HFFc6 (cell line): ENCODE results near the gene CABP7. TPM values are rescaled to one million over a fixed set of nuclear protein-coding genes. Genes with fewer than 3 reads are reported as not detected.

Experiments
- DNase-seq: peaks from one replicate; pipeline ENCODE4 v3.0.0-alpha.2; 2018
- H3K27ac Mint-ChIP-seq: 2 replicates; pipeline ENCODE4 v1.8.0; 2020; ENCODE audit warnings: mild to moderate bottlenecking, mixed read lengths
- H3K27me3 Mint-ChIP-seq: 2 replicates; pipeline ENCODE4 v1.8.0; 2021; ENCODE audit warnings: mild to moderate bottlenecking, moderate library complexity, mixed read lengths; ENCODE audit not compliant: insufficient read depth
- H3K36me3 Mint-ChIP-seq: 2 replicates; pipeline ENCODE4 v1.8.0; 2021; ENCODE audit warnings: low read depth, mixed read lengths
- H3K4me1 Mint-ChIP-seq: 2 replicates; pipeline ENCODE4 v1.8.0; 2020; ENCODE audit warnings: low read depth, mixed read lengths
- H3K4me3 Mint-ChIP-seq: 2 replicates; pipeline ENCODE4 v1.8.0; 2020; ENCODE audit warnings: mild to moderate bottlenecking, moderate library complexity, mixed read lengths
- H3K9me3 Mint-ChIP-seq: 2 replicates; pipeline ENCODE4 v1.8.0; 2020; ENCODE audit warnings: mild to moderate bottlenecking, mixed read lengths
- total RNA-seq, 6 experiments: library from RNA; stranded (reverse); fragmentation: NEBNext Ultra II Directional; extraction: Animal tissue kit (Norgen Biotek cat#: 25700); gene quantifications; 2 replicates in 1 of 6; 3 replicates in 5 of 6; pipeline ENCODE4 v1.2.3, GENCODE V29; 2021
- TF ChIP-seq, protein P1 (sequence below): fragments of 200-600 bp; sonication (generic); IDR thresholded peaks from 2 replicates; pipeline ENCODE4 v1.5.0; 2021; ENCODE audit warnings: antibody characterized with exemption, mild to moderate bottlenecking

Gene CABP7
- total RNA-seq, 6 experiments from 2014 or later = not detected

DNA sequence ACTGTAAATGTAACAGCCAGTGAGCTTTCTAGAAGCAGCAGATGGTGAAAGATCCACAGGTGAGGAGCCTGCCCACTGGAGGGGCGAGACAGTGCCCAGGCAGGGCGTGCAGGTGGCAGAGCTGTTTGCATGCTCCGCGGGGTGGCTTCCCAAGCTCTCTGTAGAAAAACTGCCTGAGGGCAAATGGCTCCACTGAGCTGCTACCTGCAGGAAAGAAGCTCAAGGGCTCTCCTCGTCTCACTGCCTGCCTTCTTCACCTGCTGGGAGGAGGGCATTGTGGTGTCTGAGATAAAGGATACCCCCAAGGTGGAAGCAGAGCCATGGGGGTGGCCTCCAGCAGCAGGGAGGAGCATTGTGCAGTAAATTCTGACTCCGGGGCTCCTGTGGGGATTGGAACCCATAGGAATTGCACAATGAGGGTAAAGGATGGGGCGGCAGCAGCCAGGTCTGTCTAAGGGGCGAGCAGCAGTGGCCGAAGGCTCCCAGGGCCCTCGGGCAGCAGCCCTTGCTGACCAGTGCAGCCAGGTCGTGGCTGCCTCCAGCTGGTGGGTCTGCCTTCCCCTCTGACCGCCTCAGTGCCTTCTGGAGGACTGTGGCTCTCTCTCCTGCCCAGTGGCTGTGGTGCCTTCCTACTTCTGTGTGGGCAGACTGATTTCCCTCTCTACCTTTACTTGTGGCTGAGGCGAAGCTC lies 28.0 kb upstream of the CABP7 start:
- Mint-ChIP-seq H3K27me3 (peaks cover 7% of the 10 kb centered on the region), H3K9me3 (no peaks in the 10 kb centered on the region), H3K27ac (no peak overlapping the region), H3K4me1 (peaks cover 17% of the 10 kb centered on the region), H3K36me3 (no peaks in the 10 kb centered on the region; the same call in 1 of the 2 replicates), H3K4me3 (no peak overlapping the region)
- TF ChIP-seq, protein P1, sequence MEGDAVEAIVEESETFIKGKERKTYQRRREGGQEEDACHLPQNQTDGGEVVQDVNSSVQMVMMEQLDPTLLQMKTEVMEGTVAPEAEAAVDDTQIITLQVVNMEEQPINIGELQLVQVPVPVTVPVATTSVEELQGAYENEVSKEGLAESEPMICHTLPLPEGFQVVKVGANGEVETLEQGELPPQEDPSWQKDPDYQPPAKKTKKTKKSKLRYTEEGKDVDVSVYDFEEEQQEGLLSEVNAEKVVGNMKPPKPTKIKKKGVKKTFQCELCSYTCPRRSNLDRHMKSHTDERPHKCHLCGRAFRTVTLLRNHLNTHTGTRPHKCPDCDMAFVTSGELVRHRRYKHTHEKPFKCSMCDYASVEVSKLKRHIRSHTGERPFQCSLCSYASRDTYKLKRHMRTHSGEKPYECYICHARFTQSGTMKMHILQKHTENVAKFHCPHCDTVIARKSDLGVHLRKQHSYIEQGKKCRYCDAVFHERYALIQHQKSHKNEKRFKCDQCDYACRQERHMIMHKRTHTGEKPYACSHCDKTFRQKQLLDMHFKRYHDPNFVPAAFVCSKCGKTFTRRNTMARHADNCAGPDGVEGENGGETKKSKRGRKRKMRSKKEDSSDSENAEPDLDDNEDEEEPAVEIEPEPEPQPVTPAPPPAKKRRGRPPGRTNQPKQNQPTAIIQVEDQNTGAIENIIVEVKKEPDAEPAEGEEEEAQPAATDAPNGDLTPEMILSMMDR = no peak
- no peak for DNase-seq

DNA sequence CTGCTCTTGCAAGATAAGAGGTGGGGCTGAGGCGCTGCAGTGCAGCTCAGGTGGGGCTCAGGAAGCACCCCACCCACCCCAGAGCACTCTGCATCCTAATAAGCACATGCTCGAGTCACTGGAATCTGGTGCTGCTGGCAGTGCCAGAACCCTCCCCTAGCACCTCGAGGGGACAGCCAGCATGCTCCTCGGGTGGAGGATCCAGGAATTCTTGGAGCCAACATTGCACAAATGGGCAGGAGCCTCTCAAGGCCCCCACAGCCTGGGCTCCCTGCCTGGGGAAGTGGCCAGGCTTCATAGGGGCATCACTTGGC lies 27.5 kb upstream of the CABP7 start:
- Mint-ChIP-seq H3K4me1 (peaks cover 17% of the 10 kb centered on the region), H3K27ac (no peak overlapping the region), H3K27me3 (peaks cover 7% of the 10 kb centered on the region), H3K36me3 (no peaks in the 10 kb centered on the region; the same call in 1 of the 2 replicates), H3K9me3 (no peaks in the 10 kb centered on the region), H3K4me3 (no peak overlapping the region)
- TF ChIP-seq, protein P1 = no peak
- no peak for DNase-seq

DNA sequence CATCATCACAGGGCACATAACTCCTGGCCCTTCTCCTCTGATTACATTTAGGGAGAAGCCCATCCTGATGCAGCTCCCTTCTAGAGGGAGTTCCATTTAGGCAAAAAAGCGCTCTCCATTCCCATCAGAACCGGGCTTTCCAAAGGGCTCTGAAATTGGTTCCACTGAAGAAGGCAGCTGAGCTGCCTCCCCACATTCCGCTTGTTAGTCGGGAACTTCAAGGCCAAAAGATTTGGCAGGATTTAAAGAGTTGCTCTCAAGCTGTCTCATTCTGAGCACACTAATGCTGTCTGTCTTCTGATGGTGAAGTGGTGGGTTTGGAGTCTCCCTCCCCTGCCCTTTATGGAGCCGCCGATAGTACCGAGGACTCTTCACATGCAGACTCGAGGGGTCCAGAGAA lies 26.6 kb upstream of the CABP7 start:
- Mint-ChIP-seq H3K27me3 (peaks cover 7% of the 10 kb centered on the region), H3K4me1 (peaks cover 17% of the 10 kb centered on the region), H3K4me3 (no peak overlapping the region), H3K9me3 (no peaks in the 10 kb centered on the region), H3K27ac (no peak overlapping the region), H3K36me3 (no peaks in the 10 kb centered on the region; the same call in 1 of the 2 replicates)
- TF ChIP-seq, protein P1 = no peak
- no peak for DNase-seq

DNA sequence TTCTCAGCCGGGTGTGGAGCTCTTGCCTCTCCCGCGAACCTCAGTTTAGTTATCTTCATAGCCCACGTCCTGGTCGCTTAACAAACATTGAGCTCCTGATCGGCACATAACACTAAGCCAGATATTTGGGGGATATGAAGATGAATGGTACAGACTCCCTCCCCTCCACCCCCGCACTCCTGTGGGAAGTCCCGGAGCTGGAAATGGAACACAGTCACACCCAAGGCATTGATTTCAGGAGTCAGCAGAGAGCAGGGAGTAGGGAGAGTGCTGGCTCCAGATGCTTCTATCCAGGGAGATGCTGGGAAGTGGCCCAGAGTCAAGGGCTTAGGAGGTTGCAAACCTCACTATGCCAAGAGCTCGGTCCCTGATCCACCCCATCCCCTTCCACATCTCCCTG lies 26.1 kb upstream of the CABP7 start:
- Mint-ChIP-seq H3K4me1 (peaks cover 17% of the 10 kb centered on the region), H3K9me3 (no peaks in the 10 kb centered on the region), H3K36me3 (no peaks in the 10 kb centered on the region; the same call in 1 of the 2 replicates), H3K27ac (no peak overlapping the region), H3K27me3 (peaks cover 7% of the 10 kb centered on the region), H3K4me3 (no peak overlapping the region)
- no peak for DNase-seq
- TF ChIP-seq, protein P1 = no peak

DNA sequence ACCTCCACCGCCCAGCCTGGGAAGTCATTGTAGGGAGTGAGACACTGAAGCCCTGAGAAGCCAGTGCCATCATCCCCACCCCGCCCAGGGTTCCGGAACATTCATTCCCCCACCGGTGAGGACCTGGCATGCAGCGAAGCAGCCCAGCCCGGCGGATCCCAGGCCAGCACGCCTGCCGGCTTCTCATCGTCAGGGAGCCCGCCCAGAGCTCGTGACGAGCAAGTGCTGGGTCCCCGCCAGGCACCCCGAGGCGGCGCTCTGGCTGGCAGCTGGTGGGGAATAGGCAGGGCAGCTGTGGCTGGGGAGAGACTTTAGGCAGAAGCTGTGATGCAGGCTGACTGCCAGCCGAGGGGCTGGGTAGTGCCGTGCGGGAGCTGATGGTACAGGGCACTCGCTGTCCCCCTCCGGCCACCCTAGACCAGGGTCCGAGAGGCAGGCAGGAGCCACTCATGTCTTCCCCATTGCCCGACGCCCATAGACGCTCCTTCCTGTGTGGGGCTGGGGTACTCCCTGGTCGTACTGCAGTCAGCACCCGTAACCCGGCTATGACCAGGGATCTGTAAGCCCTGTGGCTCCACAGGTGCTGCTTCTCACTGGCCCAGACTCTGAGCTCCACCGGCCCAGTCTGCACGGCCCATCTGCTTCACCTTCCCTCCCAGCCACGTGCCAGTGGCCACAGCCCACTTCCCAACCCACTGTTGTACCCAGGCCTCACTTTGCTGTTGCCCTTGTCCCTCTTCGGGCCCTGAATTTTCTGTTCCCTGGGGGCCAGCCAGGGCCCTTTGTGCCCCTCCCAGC lies 24.5 kb upstream of the CABP7 start:
- Mint-ChIP-seq H3K4me3 (no peak overlapping the region), H3K4me1 (peaks cover 12% of the 10 kb centered on the region), H3K9me3 (no peaks in the 10 kb centered on the region), H3K36me3 (no peaks in the 10 kb centered on the region; the same call in 1 of the 2 replicates), H3K27me3 (peaks cover 7% of the 10 kb centered on the region), H3K27ac (no peak overlapping the region)
- TF ChIP-seq, protein P1 = no peak
- DNase-seq = no peak
